IPS DF 6.9 (cell line): ENCODE results near the gene SHISA3.

Source experiments
- DNase-seq: peaks from one replicate; pipeline ENCODE4 v3.0.0-alpha.2; 2013; ENCODE audit warnings: low read depth, low spot score
- H3K27ac ChIP-seq: one replicate; pipeline ENCODE4 v1.5.1; 2013; ENCODE audit warnings: low read length, control low read depth
- H3K27me3 ChIP-seq: 2 replicates; pipeline ENCODE4 v1.6.1; 2013; ENCODE audit warnings: mild to moderate bottlenecking, low read length; ENCODE audit not compliant: control insufficient read depth, insufficient read depth
- H3K36me3 ChIP-seq: 2 replicates; pipeline ENCODE4 v1.6.1; 2013; ENCODE audit warnings: low read length; ENCODE audit not compliant: control insufficient read depth, insufficient read depth
- H3K4me1 ChIP-seq: 2 replicates; pipeline ENCODE4 v1.6.1; 2013; ENCODE audit warnings: low read length; ENCODE audit not compliant: control insufficient read depth, insufficient read depth
- H3K4me3 ChIP-seq: 2 replicates; pipeline ENCODE4 v1.5.1; 2013; ENCODE audit warnings: mild to moderate bottlenecking, low read length
- H3K9me3 ChIP-seq: 2 replicates; pipeline ENCODE4 v1.6.1; 2013; ENCODE audit warnings: low read length, inconsistent platforms; ENCODE audit not compliant: control insufficient read depth, insufficient read depth
- WGBS: extraction: QIAGEN DNeasy Blood & Tissue Kit; methylation state at CpG from one replicate; pipeline ENCODE4 v1.1.7; 2013; ENCODE audit warnings: mixed read lengths, missing lambda C conversion rate; ENCODE audit not compliant: insufficient read length, insufficient coverage; 5-methylcytosine and 5-hydroxymethylcytosine counted together

The SHISA3 gene

DNA sequence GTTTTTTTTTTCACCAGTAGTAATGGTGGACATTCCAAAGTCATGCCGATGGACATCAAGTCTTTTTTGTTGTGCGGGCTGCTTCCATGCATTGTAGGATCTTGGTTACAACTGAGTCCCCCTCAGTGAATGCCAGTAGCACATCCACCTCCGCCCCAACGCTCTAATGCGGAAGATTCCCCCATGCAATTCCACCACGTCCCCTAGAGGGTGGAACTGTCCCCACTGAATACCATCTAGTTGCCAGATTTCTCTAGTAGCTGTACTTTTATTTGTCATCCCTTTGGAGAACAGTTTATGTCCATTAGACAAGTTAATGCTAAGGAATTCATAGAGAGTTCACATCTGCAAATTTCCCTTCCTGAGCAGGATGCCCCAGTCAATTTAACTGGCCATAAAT lies 6.7 kb downstream of the SHISA3 start:
- Histone ChIP-seq H3K4me3 (no peak overlapping the region), H3K9me3 (no peaks in the 10 kb centered on the region), H3K27me3 (peaks cover 12% of the 10 kb centered on the region), H3K27ac (no peak overlapping the region), H3K36me3 (no peaks in the 10 kb centered on the region), H3K4me1 (0 out of 2 replicates have a peak, but pooled peaks cover 2% of the 10 kb centered on the region)
- no peak for DNase-seq
- WGBS = no CpG with 5 or more reads among the region's 6 CpGs

DNA sequence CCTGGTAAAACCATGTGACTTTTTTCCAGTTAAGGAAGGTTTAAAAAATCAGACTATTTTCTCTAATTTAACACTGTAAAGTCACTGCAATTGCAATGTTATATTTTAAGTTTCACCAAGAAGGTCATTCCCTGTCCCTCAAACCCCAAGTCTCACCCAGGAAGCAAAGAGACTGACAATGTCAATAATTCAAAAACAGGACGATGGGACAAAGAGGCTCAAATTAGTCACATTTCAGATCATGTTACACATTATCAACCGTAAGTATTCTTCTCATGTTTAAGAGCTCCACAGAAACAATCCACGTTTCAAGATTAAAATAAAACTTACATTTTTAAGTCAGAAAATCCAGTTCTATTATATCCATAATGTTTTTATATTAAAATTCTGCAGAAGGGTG lies 13.2 kb downstream of the SHISA3 start:
- Histone ChIP-seq H3K27ac (no peak overlapping the region), H3K36me3 (no peaks in the 10 kb centered on the region), H3K4me3 (no peak overlapping the region), H3K27me3 (no peaks in the 10 kb centered on the region), H3K4me1 (no peaks in the 10 kb centered on the region), H3K9me3 (no peaks in the 10 kb centered on the region)
- WGBS = no CpG with 5 or more reads among the region's 3 CpGs
- DNase-seq = no peak

DNA sequence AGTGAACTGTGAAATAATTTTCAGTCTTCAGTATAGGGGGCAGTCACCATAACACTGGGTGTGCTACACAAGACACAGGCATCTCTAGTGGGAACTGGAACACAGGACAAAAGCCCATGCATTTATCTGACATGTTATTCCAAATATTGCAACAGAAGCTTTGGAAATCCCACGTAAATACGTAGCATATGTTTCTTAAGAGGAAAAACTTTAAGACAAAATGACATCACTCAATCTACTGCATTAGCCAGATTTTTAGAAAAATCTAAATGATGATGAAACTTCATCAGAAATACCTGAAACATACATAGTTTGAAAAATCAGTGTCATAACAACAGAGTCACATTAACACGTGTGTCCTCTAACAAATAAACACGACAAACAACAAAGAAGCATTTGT lies 14.5 kb downstream of the SHISA3 start:
- no peak overlapping the region for H3K4me3 ChIP-seq
- no peaks in the 10 kb centered on the region for H3K27me3 ChIP-seq
- no CpG with 5 or more reads among the region's 4 CpGs for WGBS
- no peaks in the 10 kb centered on the region for H3K9me3 ChIP-seq
- no peaks in the 10 kb centered on the region for H3K36me3 ChIP-seq
- DNase-seq = no peak
- no peak overlapping the region for H3K27ac ChIP-seq
- no peaks in the 10 kb centered on the region for H3K4me1 ChIP-seq

DNA sequence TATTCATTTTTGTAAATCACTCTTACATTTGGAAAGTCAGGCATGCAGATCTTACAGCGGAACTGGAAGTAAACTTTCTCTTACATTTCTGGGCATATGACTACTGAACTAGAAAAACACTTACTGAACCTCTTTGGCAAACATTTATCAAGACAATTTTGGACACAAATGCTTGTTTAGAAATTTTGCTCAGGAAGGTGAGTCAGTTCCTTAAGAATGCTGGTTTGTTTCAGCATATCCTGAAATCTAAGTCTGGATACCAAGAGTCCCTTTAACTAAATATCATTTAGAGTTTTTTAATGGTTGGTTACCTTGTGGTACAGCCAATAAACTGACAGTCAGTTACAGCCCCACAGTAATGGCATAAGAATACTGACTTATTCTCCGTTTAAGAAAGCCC lies 15.0 kb downstream of the SHISA3 start:
- Histone ChIP-seq H3K4me3 (no peak overlapping the region), H3K27me3 (no peaks in the 10 kb centered on the region), H3K36me3 (no peaks in the 10 kb centered on the region), H3K4me1 (no peaks in the 10 kb centered on the region), H3K9me3 (no peaks in the 10 kb centered on the region), H3K27ac (no peak overlapping the region)
- no CpG with 5 or more reads among the region's 2 CpGs for WGBS
- DNase-seq = no peak

DNA sequence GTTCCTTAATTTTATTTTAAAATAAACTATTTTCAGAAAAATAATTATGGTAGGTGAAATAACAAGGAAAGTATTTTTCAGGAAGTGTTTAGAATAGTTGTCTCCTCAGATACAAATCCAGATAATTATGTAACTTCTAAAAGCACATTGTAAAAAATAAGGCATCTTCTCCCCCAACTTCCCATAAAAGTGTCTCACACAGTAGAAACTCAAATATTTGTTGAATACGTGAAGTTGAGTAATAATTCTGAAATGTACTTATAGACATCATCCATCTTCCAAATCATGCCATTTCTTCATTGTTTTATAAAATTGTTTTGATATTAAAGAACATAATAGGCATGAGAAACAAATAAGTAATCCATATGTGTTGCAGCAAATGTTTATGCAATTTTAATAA lies 18.0 kb downstream of the SHISA3 start:
- Histone ChIP-seq H3K9me3 (no peaks in the 10 kb centered on the region), H3K4me1 (no peaks in the 10 kb centered on the region), H3K27me3 (no peaks in the 10 kb centered on the region), H3K27ac (no peak overlapping the region), H3K4me3 (no peak overlapping the region), H3K36me3 (no peaks in the 10 kb centered on the region)
- WGBS = no CpG with 5 or more reads among the region's 1 CpG
- DNase-seq = no peak

DNA sequence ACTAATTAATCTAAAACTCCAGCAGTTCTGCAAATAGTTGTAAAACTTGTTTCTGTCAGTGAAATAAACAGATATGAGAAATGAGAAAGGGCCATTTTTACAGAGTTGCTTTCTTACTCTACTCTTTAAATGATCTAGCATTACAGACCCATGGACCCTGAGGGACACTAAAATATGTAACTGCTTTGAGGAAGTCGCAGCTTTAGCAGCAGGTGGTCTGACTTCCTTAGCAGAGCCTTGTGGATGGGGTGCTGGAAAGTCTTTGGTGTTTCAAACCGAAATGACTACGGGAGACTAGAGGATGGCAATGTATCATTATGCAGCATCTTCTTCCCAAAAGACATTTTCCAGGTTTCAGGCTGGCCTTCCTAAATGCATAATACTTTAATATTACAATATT lies 18.7 kb downstream of the SHISA3 start:
- H3K27me3 ChIP-seq = no peaks in the 10 kb centered on the region
- no peaks in the 10 kb centered on the region for H3K4me1 ChIP-seq
- no peak for DNase-seq
- WGBS = no CpG with 5 or more reads among the region's 3 CpGs
- no peaks in the 10 kb centered on the region for H3K36me3 ChIP-seq
- no peak overlapping the region for H3K4me3 ChIP-seq
- no peaks in the 10 kb centered on the region for H3K9me3 ChIP-seq
- no peak overlapping the region for H3K27ac ChIP-seq

DNA sequence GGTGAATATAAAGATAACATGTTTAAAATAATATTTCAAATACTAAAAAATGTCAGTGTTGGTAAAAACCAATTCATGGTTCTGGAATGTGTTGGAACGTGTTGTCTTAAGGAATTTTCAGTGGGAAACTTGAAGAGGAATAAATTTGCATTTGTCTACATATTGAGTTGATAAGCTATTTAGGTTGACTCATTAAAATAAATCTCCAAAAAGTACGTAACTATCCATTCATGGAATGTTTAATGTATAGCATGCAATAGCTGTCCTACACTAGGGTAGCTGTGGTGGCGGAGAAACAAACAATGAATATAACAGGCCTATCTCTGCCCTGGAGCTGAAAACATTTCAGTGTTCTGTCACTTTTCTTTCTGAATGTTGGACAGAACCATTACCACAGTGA lies 20.3 kb downstream of the SHISA3 start:
- H3K9me3 ChIP-seq = no peaks in the 10 kb centered on the region
- no peak for DNase-seq
- H3K27me3 ChIP-seq = no peaks in the 10 kb centered on the region
- no peaks in the 10 kb centered on the region for H3K36me3 ChIP-seq
- H3K27ac ChIP-seq = no peak overlapping the region
- WGBS = no CpG with 5 or more reads among the region's 3 CpGs
- H3K4me3 ChIP-seq = no peak overlapping the region
- H3K4me1 ChIP-seq = no peaks in the 10 kb centered on the region

DNA sequence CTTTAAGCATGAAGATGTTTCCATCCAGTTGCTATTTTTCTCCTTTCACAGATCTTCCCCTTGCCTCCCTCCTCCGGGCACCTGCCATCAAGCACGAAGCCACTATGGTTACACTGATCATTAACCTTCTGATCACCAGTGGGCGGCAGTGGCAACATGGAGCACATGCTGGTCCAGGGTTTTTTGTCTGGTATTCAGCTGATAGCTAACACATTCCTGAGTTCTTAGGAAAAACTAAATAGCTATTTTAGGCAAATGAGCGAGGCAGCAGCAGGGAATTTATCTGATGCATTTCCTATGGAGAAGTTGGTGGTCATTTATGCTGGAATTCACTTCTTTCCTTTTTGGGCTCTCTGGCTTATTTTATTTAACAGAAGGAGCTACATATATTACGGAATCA lies 22.9 kb downstream of the SHISA3 start:
- Histone ChIP-seq H3K27me3 (no peaks in the 10 kb centered on the region), H3K36me3 (no peaks in the 10 kb centered on the region), H3K27ac (no peak overlapping the region), H3K9me3 (no peaks in the 10 kb centered on the region), H3K4me1 (no peaks in the 10 kb centered on the region), H3K4me3 (no peak overlapping the region)
- WGBS = no CpG with 5 or more reads among the region's 5 CpGs
- DNase-seq = no peak

DNA sequence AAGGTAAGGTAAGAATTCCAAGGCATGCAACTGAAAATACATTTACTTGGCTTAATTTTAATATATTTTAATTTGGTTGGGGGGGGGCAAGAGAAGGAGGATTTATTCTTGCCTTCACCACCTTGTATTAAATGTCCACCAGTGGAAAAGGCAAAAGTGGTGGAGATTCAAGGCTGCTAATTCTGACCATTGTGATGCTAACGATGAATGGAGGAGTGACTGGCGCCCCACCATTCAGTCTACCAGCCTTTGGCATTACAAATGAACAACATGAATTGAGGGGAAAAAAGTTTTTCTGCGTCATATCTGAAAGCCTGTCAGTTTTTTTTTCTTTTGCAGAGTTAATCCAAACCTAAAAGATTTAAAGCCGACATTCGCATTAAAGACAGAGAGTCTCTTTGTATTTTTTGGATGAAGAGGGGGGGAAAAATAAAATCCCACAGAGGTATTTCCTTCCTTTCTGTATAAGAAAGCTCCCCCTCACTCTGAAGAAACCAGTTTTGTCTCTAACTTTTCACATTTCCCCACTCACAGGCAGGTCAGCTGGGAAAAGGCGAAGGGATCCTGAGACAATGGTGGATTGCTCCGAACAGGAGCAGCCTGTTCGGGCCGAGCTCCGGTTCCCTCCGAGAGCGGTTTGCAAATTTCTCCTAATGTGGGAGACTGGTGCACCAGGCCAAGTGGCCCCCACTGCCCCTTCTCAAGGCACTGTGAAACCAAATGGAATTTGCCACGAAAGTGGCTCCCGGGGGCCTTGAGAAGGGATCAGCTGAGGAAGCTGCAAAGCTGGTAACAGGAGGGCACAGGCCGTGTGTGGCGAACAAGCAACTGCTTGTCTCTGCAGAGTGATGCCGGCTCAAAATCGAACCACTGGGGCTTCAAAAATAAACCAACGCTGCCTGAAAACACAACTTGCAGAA lies 28.1 kb downstream of the SHISA3 start:
- H3K27ac ChIP-seq = peak overlapping the region; percentile 56
- WGBS = no CpG with 5 or more reads among the region's 19 CpGs

DNA sequence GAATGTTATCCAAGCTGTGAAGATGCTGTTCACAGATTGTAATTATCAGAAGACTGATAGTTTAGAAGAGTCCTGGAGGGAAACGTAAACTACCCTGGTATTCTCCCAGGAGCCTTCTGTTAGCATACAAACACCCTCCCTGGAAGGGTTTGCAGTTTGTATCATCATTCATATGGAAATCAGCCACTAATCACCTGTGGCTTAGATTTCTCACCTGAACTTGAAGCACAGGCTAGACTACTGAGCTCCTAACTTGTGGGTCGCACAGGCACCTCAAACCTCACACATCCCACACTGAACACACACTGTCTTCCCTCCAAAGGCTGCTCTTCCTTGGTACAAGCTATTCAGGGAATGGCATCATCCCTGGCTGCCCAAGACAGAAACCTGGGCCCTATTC lies 30.7 kb downstream of the SHISA3 start:
- no peak for DNase-seq
- Histone ChIP-seq H3K27me3 (no peaks in the 10 kb centered on the region), H3K4me1 (peaks cover 11% of the 10 kb centered on the region), H3K9me3 (no peaks in the 10 kb centered on the region), H3K36me3 (no peaks in the 10 kb centered on the region), H3K27ac (no peak overlapping the region), H3K4me3 (no peak overlapping the region)
- WGBS = no CpG with 5 or more reads among the region's 2 CpGs

More for the DNA sequence above, 28.1 kb downstream of the SHISA3 start:
- DNase-seq = no peak
- Histone ChIP-seq H3K9me3 (no peaks in the 10 kb centered on the region), H3K4me1 (peaks cover 11% of the 10 kb centered on the region), H3K36me3 (no peaks in the 10 kb centered on the region), H3K27me3 (no peaks in the 10 kb centered on the region), H3K4me3 (no peak overlapping the region)
